Naive B cell (primary cell): ENCODE measurements around the gene FNDC10. TPM values are rescaled to one million over a fixed set of nuclear protein-coding genes. Genes with fewer than 3 reads are reported as not detected.

Experiments
- ATAC-seq, 2 donors: fragments of 150-1000 bp; cut with Tn5 transposase; 2 replicates each; pipeline ENCODE4 v1.10.0; 2021; ENCODE audit warnings: low read depth in 2 of 2, mild to moderate bottlenecking in 2 of 2, moderate library complexity in 2 of 2
- DNase-seq: peaks from one replicate; pipeline ENCODE4 v3.0.0; 2022
- H3K27ac Mint-ChIP-seq, 6 donors: one replicate each; pipeline ENCODE4 v1.8.0; 2020 to 2022; ENCODE audit warnings: mild to moderate bottlenecking in 6 of 6, mixed read lengths in 6 of 6, moderate library complexity in 5 of 6, inconsistent platforms in 2 of 6
- H3K27me3 Mint-ChIP-seq, 3 donors: one replicate each; pipeline ENCODE4 v1.8.0; 2021 to 2022; ENCODE audit warnings: mixed read lengths in 3 of 3, mild to moderate bottlenecking in 1 of 3
- H3K36me3 Mint-ChIP-seq, 2 donors: one replicate each; pipeline ENCODE4 v1.8.0; 2020 to 2022; ENCODE audit warnings: mixed read lengths in 2 of 2, inconsistent platforms in 1 of 2, mild to moderate bottlenecking in 1 of 2
- H3K4me1 Mint-ChIP-seq, 3 donors: one replicate each; pipeline ENCODE4 v1.8.0; 2020 to 2022; ENCODE audit warnings: mixed read lengths in 3 of 3, inconsistent platforms in 1 of 3, mild to moderate bottlenecking in 1 of 3, moderate library complexity in 1 of 3
- H3K4me3 Mint-ChIP-seq, 8 donors: one replicate each; pipeline ENCODE4 v1.8.0; 2020 to 2022; ENCODE audit warnings: mild to moderate bottlenecking in 8 of 8, mixed read lengths in 8 of 8, moderate library complexity in 8 of 8, inconsistent platforms in 2 of 8
- H3K9me3 Mint-ChIP-seq, 7 donors: one replicate each; pipeline ENCODE4 v1.8.0; 2020 to 2022; ENCODE audit warnings: mixed read lengths in 7 of 7, mild to moderate bottlenecking in 5 of 7, inconsistent platforms in 2 of 7, moderate library complexity in 1 of 7
- polyA plus RNA-seq, 6 donors: library from polyadenylated mRNA; unstranded; fragments of 300-500 nt; fragmentation: Illumina TruSeq; gene quantifications; one replicate each; pipeline ENCODE4 v1.2.3, GENCODE V29; 2021; ENCODE audit warnings: low read depth in 6 of 6

FNDC10 gene
- polyA plus RNA-seq, 6 donors from 2014 or later, result 0.13 to 0.75 (median 0.19) TPM; not detected in 3

- H3K27ac Mint-ChIP-seq, result peak overlapping the region in 3 of 6 donors; percentile 62 to 91 (median 88)
- H3K27me3 Mint-ChIP-seq, result peaks cover 0 to 5% (median 4%) of the 10 kb centered on the region in 3 donors
- H3K9me3 Mint-ChIP-seq, result no peaks in the 10 kb centered on the region
- no peak for ATAC-seq
- peaks cover 24 to 28% (median 26%) of the 10 kb centered on the region in 3 donors for H3K4me1 Mint-ChIP-seq
- peak overlapping the region in 3 of 8 donors; percentile 28 to 66 (median 32) for H3K4me3 Mint-ChIP-seq
- H3K36me3 Mint-ChIP-seq, result no peaks in the 10 kb centered on the region
- DNase-seq, result no peak
Observed at GRCh38 chr1:1604374-1605033, 4.6 kb upstream of the FNDC10 start.

GRCh38 chr1:1603671-1604373 lies 3.9 kb upstream of the FNDC10 start:
- Mint-ChIP-seq H3K9me3 (no peaks in the 10 kb centered on the region), H3K4me1 (peaks cover 28 to 31% (median 29%) of the 10 kb centered on the region in 3 donors), H3K27ac (peak overlapping the region in 2 of 6 donors; percentile 88 to 91), H3K4me3 (peak overlapping the region in 2 of 8 donors; percentile 32 to 36), H3K36me3 (no peaks in the 10 kb centered on the region), H3K27me3 (peaks cover 3 to 9% (median 4%) of the 10 kb centered on the region in 3 donors)
- DNase-seq, result no peak
- no peak for ATAC-seq

- Mint-ChIP-seq H3K27me3 (peaks cover 4 to 13% (median 5%) of the 10 kb centered on the region in 3 donors), H3K4me1 (peaks cover 30 to 32% (median 31%) of the 10 kb centered on the region in 3 donors), H3K27ac (peak overlapping the region in 2 of 6 donors; percentile 42 to 49), H3K36me3 (no peaks in the 10 kb centered on the region), H3K9me3 (no peaks in the 10 kb centered on the region), H3K4me3 (peak overlapping the region in 3 of 8 donors; percentile 8 to 67 (median 59))
- DNase-seq (no peak), ATAC-seq (no peak)
Observed at GRCh38 chr1:1602968-1603506, 3.1 kb upstream of the FNDC10 start.

GRCh38 chr1:1602304-1602967 lies 2.5 kb upstream of the FNDC10 start:
- no peaks in the 10 kb centered on the region for H3K36me3 Mint-ChIP-seq
- DNase-seq, result no peak
- H3K4me3 Mint-ChIP-seq, result peak overlapping the region in 6 of 8 donors; percentile 8 to 67 (median 38)
- peaks cover 4 to 18% (median 5%) of the 10 kb centered on the region in 3 donors for H3K27me3 Mint-ChIP-seq
- peak overlapping the region in 4 of 6 donors; percentile 11 to 53 (median 46) for H3K27ac Mint-ChIP-seq
- ATAC-seq, result peak in 1 of 2 donors; percentile 19
- peaks cover 25 to 28% (median 27%) of the 10 kb centered on the region in 3 donors for H3K4me1 Mint-ChIP-seq
- no peaks in the 10 kb centered on the region for H3K9me3 Mint-ChIP-seq

- DNase-seq, result no peak
- Mint-ChIP-seq H3K4me3 (peak overlapping the region in 6 of 8 donors; percentile 24 to 75 (median 46)), H3K27me3 (peaks cover 4 to 18% (median 5%) of the 10 kb centered on the region in 3 donors), H3K9me3 (no peaks in the 10 kb centered on the region), H3K36me3 (no peaks in the 10 kb centered on the region), H3K4me1 (peaks cover 18 to 23% (median 21%) of the 10 kb centered on the region in 3 donors), H3K27ac (peak overlapping the region in 1 of 6 donors; percentile 53)
- no peak for ATAC-seq
Observed at GRCh38 chr1:1601564-1602303, 1.8 kb upstream of the FNDC10 start.

- peaks cover 4 to 18% (median 5%) of the 10 kb centered on the region in 3 donors for H3K27me3 Mint-ChIP-seq
- no peak overlapping the region for H3K27ac Mint-ChIP-seq
- no peaks in the 10 kb centered on the region for H3K36me3 Mint-ChIP-seq
- no peaks in the 10 kb centered on the region for H3K9me3 Mint-ChIP-seq
- ATAC-seq (no peak), DNase-seq (no peak)
- H3K4me3 Mint-ChIP-seq, result peak overlapping the region in 7 of 8 donors; percentile 56 to 83 (median 73)
- H3K4me1 Mint-ChIP-seq, result peaks cover 16 to 22% (median 19%) of the 10 kb centered on the region in 3 donors
Observed at GRCh38 chr1:1600861-1601563, 1.1 kb upstream of the FNDC10 start.

- Mint-ChIP-seq H3K4me1 (peaks cover 16 to 19% (median 16%) of the 10 kb centered on the region in 3 donors), H3K9me3 (no peaks in the 10 kb centered on the region), H3K27ac (peak overlapping the region in 3 of 6 donors; percentile 56 to 88 (median 82)), H3K36me3 (no peaks in the 10 kb centered on the region), H3K4me3 (peak overlapping the region in 7 of 8 donors; percentile 73 to 92 (median 81)), H3K27me3 (peaks cover 4 to 18% (median 5%) of the 10 kb centered on the region in 3 donors)
- ATAC-seq, result peak; percentile 42 to 44
- DNase-seq, result peak; percentile 37
Observed at GRCh38 chr1:1599030-1599934, 653 bp downstream of the FNDC10 start.

- no peak for ATAC-seq
- Mint-ChIP-seq H3K9me3 (no peaks in the 10 kb centered on the region), H3K4me1 (peaks cover 16 to 19% (median 16%) of the 10 kb centered on the region in 3 donors), H3K27me3 (peaks cover 4 to 18% (median 5%) of the 10 kb centered on the region in 3 donors), H3K36me3 (no peaks in the 10 kb centered on the region), H3K4me3 (peak overlapping the region; percentile 12 to 92 (median 81)), H3K27ac (peak overlapping the region in 3 of 6 donors; percentile 82 to 88 (median 83))
- DNase-seq, result no peak
Observed at GRCh38 chr1:1598720-1599029, 1.3 kb downstream of the FNDC10 start.

- Mint-ChIP-seq H3K9me3 (no peaks in the 10 kb centered on the region), H3K27ac (peak overlapping the region in 1 of 6 donors; percentile 26), H3K4me3 (peak overlapping the region; percentile 12 to 81 (median 76)), H3K4me1 (peaks cover 16 to 19% (median 16%) of the 10 kb centered on the region in 3 donors), H3K27me3 (peaks cover 4 to 18% (median 5%) of the 10 kb centered on the region in 3 donors), H3K36me3 (no peaks in the 10 kb centered on the region)
- no peak for DNase-seq
- no peak for ATAC-seq
Observed at GRCh38 chr1:1598051-1598719, 1.8 kb downstream of the FNDC10 start.

- Mint-ChIP-seq H3K27ac (peak overlapping the region in 1 of 6 donors; percentile 26), H3K27me3 (peaks cover under 1 to 18% (median 5%) of the 10 kb centered on the region in 3 donors), H3K36me3 (no peaks in the 10 kb centered on the region), H3K4me3 (peak overlapping the region; percentile 15 to 80 (median 50)), H3K4me1 (peaks cover 9 to 13% (median 11%) of the 10 kb centered on the region in 3 donors), H3K9me3 (no peaks in the 10 kb centered on the region)
- ATAC-seq (peak; percentile 53 to 62), DNase-seq (no peak)
Observed at GRCh38 chr1:1597275-1597930, 2.5 kb downstream of the FNDC10 start.
